ENCODE results near the gene NUP85.
"Not testable (repeated sequence)": the region's sequence is repeated elsewhere in the genome, so short reads cannot be mapped to it uniquely, and the experiment has no call there.

DNA sequence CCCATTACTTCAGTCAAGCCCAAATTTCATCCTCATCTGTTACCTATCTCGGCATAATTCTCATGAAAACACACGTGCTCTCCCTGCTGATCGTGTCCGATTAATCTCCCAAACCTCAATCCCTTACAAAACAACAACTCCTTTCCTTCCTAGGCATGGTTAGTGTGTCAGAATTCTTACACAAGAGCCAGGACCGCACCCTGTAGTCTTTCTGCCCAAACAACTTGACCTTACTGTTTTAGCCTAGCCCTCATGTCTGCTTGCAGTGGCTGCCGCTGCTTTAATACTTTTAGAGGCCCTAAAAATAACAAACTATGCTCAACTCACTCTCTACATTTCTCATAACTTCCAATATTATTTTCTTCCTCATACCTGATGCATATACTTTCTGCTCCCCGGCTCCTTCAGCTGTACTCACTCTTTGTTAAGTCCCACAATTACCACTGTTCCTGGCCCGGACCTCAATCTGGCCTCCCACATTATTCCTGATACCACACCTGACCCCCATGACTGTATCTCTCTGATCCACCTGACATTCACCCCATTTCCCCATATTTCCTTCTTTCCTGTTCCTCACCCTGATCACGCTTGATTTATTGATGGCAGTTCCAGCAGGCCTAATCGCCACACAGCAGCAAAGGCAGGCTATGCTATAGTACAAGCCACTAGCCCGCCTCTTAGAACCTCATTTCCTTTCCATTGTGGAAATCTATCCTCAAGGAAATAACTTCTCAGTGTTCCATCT lies 50.6 kb downstream of the NUP85 start:
- TF ChIP-seq POLR2AphosphoS5 (IDR thresholded peaks at IDR 0.05; ENCODE audit: low read depth); EZH2 (IDR thresholded peaks at IDR 0.05; ENCODE audit: low read depth, unreplicated experiment); NANOG (IDR thresholded peaks at IDR 0.05; ENCODE audit: borderline replicate concordance); EZH2phosphoT487 (IDR thresholded peaks at IDR 0.05; ENCODE audit: unreplicated experiment); CREB1 (CRISPR knock-in tag; IDR thresholded peaks at IDR 0.05; ENCODE audit: low read depth); ZNF331 (CRISPR knock-in tag; IDR thresholded peaks at IDR 0.05; ENCODE audit: low read depth); STAT1 (IDR thresholded peaks at IDR 0.05; ENCODE audit: unreplicated experiment); JUNB (IDR thresholded peaks at IDR 0.05; ENCODE audit: unreplicated experiment): not testable (repeated sequence)
- TF ChIP-seq, protein P1, sequence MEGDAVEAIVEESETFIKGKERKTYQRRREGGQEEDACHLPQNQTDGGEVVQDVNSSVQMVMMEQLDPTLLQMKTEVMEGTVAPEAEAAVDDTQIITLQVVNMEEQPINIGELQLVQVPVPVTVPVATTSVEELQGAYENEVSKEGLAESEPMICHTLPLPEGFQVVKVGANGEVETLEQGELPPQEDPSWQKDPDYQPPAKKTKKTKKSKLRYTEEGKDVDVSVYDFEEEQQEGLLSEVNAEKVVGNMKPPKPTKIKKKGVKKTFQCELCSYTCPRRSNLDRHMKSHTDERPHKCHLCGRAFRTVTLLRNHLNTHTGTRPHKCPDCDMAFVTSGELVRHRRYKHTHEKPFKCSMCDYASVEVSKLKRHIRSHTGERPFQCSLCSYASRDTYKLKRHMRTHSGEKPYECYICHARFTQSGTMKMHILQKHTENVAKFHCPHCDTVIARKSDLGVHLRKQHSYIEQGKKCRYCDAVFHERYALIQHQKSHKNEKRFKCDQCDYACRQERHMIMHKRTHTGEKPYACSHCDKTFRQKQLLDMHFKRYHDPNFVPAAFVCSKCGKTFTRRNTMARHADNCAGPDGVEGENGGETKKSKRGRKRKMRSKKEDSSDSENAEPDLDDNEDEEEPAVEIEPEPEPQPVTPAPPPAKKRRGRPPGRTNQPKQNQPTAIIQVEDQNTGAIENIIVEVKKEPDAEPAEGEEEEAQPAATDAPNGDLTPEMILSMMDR (conservative IDR thresholded peaks at IDR 0.05; ENCODE audit: low read depth in 2 of 2): not testable (repeated sequence)
- TF ChIP-seq, protein P2, sequence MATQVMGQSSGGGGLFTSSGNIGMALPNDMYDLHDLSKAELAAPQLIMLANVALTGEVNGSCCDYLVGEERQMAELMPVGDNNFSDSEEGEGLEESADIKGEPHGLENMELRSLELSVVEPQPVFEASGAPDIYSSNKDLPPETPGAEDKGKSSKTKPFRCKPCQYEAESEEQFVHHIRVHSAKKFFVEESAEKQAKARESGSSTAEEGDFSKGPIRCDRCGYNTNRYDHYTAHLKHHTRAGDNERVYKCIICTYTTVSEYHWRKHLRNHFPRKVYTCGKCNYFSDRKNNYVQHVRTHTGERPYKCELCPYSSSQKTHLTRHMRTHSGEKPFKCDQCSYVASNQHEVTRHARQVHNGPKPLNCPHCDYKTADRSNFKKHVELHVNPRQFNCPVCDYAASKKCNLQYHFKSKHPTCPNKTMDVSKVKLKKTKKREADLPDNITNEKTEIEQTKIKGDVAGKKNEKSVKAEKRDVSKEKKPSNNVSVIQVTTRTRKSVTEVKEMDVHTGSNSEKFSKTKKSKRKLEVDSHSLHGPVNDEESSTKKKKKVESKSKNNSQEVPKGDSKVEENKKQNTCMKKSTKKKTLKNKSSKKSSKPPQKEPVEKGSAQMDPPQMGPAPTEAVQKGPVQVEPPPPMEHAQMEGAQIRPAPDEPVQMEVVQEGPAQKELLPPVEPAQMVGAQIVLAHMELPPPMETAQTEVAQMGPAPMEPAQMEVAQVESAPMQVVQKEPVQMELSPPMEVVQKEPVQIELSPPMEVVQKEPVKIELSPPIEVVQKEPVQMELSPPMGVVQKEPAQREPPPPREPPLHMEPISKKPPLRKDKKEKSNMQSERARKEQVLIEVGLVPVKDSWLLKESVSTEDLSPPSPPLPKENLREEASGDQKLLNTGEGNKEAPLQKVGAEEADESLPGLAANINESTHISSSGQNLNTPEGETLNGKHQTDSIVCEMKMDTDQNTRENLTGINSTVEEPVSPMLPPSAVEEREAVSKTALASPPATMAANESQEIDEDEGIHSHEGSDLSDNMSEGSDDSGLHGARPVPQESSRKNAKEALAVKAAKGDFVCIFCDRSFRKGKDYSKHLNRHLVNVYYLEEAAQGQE (IDR thresholded peaks at IDR 0.05; ENCODE audit: unreplicated experiment): not testable (repeated sequence)
- TF ChIP-seq, protein P3, sequence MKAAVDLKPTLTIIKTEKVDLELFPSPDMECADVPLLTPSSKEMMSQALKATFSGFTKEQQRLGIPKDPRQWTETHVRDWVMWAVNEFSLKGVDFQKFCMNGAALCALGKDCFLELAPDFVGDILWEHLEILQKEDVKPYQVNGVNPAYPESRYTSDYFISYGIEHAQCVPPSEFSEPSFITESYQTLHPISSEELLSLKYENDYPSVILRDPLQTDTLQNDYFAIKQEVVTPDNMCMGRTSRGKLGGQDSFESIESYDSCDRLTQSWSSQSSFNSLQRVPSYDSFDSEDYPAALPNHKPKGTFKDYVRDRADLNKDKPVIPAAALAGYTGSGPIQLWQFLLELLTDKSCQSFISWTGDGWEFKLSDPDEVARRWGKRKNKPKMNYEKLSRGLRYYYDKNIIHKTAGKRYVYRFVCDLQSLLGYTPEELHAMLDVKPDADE (IDR thresholded peaks at IDR 0.05): not testable (repeated sequence)

Measured in GM23338 (cell line).